Stimulated activated CD8-positive, alpha-beta memory T cell treated with anti-CD3 and anti-CD28 coated beads, Interleukin-4, amount 100 ng/mL, for 48 hours (primary cell): ENCODE data around the gene IRF2BP2.
"Not testable (repeated sequence)": the region's sequence is repeated elsewhere in the genome, so short reads cannot be mapped to it uniquely, and the experiment has no call there.

Experiments
- DNase-seq: peaks from one replicate; pipeline ENCODE4 v3.0.0-alpha.2; 2020

The IRF2BP2 gene

DNA sequence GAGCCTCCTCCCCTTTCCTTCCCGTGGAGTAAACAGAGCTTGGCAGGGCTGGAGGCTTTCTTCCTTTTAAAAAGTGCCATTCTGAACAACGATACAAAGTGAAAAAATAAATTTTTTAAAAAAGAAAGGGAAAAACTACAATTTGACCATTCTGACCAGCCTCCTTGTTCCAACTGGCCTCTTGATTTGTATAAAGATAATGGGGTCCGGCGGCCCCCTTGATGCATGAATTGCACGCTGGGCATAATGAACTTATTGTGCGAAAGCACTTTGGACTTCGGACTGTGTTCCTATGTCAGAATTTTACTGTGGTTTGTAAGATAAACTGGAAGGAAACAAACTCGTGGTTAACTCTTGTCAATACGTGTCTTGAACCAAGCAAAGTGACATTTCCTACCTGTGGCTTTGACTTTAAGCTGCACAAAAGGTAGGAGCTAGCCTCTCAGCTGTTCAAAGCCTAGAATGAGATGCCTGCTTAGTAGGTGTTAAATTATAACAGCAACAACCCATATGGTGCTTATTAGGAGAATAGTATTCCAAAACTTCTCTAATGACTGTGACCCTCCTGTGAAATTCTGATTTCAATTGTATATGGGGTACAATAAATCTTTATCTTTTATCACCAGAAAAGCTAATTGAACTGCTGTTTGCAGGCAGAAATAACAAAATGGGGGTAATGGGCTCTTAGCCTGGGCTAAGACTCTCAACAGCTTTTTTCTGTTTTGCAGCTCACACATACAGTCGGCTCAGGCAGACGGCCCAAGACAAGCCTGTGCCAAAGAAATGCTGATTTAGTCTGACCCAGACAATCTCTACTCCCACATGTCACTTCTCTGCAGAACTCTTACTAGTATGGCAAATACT lies 9.3 kb downstream of the IRF2BP2 start:
- DNase-seq: no peak

DNA sequence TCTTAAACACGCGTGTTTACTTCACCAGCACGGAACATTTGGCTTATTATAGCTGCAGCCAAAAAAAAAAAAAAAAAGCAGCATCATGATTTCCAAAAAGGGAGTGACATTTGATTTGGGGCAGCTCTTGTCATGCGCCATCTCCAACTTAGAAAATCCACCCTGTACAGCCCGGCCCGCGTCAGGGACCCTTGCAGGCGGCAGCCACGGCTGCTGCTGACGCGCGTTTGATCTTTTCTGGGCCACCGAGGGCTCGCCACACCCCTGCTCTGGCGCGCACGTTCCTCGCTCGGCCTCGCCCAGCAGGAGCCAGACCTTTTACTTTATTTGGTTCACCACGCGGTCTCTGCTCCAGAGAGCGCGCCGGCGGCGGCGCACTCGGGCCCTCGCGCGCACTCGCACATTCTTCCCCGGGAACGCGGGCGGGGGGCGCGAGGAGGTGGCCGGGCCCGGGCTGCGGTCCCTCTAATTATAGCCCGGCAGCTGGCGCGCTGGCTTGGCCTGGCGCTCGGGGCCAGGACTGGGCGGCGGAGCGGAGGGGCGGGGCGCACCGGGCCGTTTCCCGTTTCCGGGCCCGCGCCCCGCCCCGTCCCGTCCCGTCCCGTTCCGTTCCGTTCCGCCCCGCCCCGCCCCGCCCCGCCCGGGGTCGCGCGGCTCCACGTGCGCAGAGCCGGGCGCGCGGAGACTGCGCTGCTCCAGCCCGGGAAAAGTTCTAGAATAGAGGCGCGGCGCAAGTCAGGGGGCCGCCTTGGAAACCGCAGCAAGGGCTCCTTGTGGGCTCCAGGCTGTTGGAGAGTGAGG lies 10.2 kb downstream of the IRF2BP2 start:
- peak; percentile 83 for DNase-seq

- DNase-seq: no peak
Observed at GRCh38 chr1:234598974-234599616, 10.9 kb downstream of the IRF2BP2 start.

- peak; percentile 65 for DNase-seq
Observed at GRCh38 chr1:234597894-234598293, 12.1 kb downstream of the IRF2BP2 start.

GRCh38 chr1:234595899-234596298 lies 14.1 kb downstream of the IRF2BP2 start:
- no peak for DNase-seq

DNA sequence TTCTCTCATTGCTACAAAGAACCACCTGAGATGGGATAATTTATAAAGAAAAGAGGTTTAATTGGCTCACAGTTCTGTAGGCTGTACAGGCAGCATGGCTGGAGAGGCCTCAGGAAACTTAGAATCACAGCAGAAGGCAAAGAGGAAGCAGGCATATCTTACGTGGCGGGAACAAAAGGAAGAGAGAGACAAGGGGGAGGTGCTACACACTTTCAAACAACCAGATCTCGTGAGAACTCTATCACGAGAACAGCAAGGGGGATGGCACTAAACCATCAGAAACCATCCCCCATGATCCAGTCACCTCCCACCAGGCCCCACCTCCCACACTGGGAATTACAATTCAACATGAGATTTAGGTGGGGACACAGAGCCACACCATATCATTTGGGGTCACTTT lies 15.4 kb downstream of the IRF2BP2 start:
- DNase-seq: not testable (repeated sequence)

GRCh38 chr1:234593771-234594504 lies 16.0 kb downstream of the IRF2BP2 start:
- no peak for DNase-seq

- no peak for DNase-seq
Observed at GRCh38 chr1:234593109-234593508, 16.9 kb downstream of the IRF2BP2 start.

- no peak for DNase-seq
Observed at GRCh38 chr1:234592240-234592639, 17.7 kb downstream of the IRF2BP2 start.

- DNase-seq: no peak
Observed at GRCh38 chr1:234591131-234591530, 18.8 kb downstream of the IRF2BP2 start.

DNA sequence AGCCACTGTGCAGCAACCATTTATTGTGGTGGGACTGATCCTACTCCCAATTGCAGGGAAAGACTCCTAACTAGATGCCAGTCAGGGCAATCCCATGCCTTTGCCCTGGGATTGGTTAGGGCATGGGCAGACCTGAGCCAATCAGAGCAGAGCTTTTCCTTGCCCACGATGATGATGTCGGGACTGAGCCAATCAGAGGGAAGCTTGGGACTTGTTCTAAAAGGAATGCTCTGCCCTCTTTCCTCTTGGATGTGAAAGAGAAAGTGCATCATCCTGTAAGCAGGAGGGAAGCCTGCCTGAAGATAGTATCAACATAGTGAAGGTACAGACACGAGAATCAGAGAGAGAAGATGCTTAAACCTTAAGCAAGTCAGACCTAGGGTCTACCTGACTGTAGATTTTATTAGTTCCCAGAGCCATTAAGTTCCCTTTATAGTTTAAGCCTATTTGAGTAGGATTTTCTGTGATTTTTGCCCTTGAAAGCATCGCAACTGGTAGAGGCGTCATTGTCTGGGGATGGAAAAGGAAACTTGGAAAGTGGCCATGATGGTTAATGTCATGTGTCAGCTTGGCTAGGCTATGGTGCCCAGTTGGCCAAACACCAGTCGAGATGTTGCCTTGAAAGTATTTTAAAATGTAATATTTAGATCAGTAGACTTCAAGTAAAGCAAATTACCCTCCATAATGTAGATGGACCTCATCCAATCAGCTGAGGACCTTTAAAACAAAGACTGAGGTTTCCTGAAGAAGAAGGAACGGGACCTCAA lies 19.9 kb downstream of the IRF2BP2 start:
- DNase-seq: no peak

- DNase-seq: no peak
Observed at GRCh38 chr1:234589064-234589800, 20.7 kb downstream of the IRF2BP2 start.

DNA sequence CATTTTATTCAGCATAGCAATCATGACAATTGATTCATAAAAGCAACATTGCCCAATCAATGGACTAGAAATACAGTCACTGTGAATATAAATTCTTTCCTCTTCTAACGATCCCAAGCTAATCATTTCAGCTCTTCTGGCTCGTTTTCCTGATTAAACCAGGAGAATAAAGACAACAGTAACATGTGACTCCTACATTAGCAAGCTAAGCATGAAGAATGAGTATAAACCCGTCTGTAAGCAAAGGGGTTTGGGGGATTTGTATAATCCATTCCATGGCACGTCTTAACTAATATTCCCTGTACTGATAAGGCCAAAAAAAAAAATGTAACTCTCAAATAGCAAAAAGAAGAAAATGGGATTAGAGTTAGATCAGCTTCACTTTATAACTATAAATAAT lies 21.6 kb downstream of the IRF2BP2 start:
- DNase-seq: no peak

GRCh38 chr1:234586892-234587485 lies 23.0 kb downstream of the IRF2BP2 start:
- DNase-seq: no peak

- DNase-seq: no peak
Observed at GRCh38 chr1:234586304-234586703, 23.7 kb downstream of the IRF2BP2 start.

DNA sequence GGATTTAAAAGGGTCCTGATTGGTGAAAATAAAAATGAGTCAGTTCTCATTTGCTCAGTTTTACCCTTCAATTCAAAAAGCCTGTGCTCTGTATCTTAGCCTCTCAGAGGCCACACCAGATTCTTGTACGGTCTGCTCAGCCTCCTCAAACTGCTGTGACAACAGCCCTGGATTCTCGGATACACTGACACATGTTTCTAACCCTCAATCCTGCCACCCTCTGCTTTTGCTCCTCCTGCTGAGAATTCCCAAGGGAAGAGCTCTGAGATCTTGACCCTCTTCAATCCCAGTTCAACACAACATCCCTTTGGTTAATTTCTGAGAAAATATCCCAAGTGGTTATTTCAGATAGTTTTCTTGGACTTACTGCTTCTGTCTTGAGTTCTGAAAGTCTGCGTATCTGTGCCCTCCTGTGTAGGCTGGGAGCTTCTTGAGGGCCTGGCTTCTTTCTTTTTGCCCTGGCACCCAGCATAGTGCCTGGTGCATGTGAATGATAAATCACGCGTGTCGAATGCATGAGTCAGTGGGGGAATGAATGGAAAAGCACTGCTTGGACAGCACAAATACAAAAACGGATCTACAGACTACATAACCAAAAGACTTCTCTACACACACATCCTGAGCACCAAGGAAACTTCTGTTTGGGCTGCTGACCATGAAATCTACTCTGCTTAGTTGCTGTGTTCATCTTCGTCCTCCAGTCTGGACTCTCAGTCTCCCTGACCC lies 24.5 kb downstream of the IRF2BP2 start:
- DNase-seq: no peak

GRCh38 chr1:234584926-234585325 lies 25.1 kb downstream of the IRF2BP2 start:
- no peak for DNase-seq

DNA sequence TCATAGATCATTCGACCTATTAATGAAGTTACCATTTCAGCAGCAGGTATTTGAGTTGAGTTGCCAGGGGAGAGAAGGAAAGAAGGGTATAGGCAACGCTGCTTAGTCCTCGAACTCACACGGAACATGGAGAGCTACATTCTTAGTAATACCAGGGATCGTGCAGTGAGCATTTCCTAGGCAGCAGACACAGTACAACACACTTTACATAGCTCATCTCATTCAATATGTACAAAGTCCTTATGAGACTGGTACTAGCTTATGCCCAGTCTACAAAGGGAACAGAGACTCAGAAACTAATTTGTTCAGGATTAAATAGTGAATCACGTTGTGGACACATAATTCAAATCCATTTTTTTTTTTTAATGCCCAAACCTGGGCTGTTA lies 25.6 kb downstream of the IRF2BP2 start:
- DNase-seq: no peak

DNA sequence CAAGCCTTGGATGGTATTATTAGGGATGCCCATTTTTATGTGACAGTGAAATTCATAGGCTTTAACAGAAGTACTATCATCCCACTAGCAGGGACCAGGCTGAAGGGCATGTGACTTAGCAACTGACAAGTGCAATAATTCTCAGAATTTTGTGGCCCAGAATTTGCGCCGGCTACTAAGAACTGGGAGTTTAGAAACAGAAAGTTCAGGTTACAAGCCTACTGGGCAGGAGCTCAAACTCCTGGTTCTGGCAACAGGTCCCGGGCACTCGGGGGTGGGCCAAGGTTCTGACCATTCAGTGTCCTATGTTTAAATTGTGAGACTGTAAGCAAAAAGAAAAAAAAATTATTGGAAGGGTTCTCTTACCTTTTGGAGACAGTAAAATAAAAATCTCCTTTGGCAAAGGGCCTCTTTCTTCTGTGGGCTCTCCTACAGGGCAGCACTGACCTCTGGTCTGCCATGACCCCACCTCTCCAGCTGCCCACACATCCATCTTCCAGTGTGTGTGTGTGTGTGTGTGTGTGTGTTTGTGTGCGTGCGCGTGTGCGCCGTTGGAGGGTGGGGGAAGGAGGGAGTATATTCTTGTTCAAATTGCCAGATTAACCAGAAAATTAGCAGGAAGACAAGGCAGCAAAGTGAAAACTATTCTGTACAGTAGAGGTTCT lies 26.1 kb downstream of the IRF2BP2 start:
- DNase-seq: no peak
